GM21529 (cell line): Measurements from ENCODE around the gene CLCN6.

Experiments
- ATAC-seq: cut with Tn5 transposase; IDR thresholded peaks from one replicate; pipeline ENCODE4 v1.9.1; 2021; ENCODE audit not compliant: unreplicated experiment

The CLCN6 gene

DNA sequence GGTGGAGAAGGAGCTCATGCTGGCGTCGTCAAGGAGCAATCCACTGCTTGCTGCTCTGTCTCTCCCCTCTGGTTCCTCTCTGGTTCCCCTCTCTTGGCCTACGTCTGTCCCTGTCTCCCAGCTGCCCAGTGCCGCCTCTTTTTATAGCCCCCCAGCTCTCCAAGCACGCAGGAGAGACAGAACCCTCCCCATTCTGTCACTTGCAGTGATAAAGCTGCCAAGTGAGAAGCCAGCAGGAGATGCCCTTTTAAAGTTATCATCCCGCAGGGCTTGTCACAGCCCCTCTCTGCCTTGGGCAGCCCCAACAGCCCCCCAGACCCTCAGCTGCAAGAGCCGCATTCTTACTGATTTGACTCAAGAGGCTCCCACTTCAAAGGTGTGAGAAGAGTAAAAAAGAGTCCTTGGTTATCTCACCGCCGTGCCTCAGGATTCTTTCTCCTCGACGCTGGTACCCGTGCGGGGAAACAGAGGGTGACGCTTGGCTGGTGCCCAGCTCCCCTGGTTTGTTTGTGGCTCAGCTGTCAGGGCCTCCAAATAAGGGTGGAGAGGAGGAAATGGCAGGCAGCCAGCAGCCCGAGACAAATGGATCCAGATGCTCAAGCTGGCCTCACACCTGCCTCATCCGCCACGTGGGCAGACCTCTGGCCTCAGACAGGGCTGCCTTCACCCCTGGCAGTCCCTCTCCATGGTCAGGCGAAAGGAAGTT is 41.8 kb downstream of the CLCN6 start, which contains the start of gene NPPA:
Gene NPPA, minus strand, starts transcription at position 117 of the 706 bp plus-strand sequence. Its CDS starts 99 bp downstream, at position 18.
- no peak for ATAC-seq

DNA sequence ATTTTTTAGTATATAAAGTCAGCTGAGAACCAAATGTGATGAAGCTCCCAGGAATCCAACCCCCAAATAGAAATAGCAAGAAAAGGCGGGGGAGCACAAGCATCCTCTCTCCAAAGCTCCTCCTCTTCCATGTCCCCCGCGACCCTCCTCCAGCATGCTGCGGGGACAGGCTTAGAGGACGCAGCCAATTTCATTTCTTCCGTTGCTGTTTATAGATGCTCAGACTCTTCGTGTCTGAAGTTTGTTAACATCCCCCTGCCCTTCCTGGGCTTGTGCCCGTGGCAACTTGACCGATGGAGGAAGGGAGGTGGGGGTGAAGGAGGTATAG is 42.3 kb downstream of the CLCN6 start:
- no peak for ATAC-seq

DNA sequence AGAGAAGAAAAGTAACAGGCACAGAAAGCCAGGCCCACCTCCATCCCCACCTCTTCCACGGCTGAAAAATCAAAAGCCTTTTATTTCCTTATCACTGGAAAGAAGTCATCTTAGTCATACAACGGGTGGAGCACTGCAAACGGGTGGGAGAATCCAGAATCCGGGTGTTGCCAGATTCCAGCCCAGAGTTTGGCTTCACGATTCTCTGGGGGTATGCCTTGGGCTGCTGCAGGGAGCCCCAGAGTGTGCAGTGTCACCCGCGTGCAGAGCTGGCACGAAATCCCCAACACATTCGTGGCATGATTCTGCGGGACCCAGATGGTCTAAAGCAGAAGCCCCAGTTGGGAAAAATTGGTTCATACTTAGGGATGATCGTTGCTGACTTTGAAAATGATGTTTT is 44.2 kb downstream of the CLCN6 start:
- ATAC-seq = no peak

DNA sequence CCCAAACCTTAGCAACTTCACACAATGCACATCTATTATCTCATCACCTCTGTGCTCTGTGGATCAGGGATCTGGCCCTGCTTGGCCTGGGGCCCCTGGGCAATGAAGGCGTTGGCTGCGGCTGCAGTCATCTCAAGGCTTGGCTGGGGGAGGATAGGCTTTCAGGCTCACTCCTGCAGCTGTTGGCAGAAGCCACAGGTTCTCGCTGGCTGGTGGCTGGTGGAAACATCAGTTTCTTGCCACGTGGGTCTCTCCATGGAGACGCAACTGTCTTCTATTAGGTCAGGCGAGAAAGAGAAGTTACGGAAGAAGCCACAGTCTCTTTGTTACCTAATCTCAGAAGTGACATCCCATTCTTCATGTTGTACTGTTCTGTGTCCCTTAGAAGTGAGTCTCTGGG is 45.2 kb downstream of the CLCN6 start:
- no peak for ATAC-seq

DNA sequence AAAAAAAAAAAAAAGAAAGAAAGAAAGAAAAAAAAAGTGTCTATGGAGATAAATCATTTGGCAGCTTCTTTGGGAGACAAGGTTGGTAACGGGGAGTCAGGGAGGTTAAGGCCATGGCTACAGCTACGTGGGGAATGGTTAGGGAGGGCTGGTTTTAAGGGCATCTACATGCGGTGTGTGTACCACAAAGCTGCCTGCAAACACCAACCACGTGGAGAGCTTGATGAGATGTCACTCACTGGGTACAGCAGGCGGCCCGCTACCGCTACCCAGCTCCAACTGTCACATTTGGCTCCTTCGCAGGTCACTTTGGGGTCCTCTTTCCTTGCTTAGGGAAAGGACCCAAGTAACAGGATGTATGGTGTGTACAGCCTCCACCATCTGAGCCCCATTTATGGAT is 48.5 kb downstream of the CLCN6 start:
- no peak for ATAC-seq

DNA sequence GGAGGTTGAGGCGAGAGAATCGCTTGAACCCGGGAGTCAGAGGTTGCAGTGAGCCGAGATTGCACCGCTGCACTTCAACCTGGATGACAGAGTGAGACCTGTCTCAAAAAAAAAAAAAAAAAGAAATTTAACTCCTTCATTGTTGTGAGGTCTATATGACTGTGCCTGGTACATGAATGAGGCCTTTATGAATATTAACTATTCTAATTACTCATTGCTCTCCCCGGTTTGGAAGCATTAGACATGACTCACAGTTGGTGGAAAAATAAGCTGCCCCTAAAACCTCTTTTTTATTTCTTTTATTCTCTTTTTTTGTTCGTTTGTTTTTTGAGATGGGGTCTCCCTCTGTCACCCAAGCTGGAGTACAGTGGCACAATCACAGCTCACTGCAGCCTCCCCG is 49.4 kb downstream of the CLCN6 start:
- ATAC-seq = no peak

DNA sequence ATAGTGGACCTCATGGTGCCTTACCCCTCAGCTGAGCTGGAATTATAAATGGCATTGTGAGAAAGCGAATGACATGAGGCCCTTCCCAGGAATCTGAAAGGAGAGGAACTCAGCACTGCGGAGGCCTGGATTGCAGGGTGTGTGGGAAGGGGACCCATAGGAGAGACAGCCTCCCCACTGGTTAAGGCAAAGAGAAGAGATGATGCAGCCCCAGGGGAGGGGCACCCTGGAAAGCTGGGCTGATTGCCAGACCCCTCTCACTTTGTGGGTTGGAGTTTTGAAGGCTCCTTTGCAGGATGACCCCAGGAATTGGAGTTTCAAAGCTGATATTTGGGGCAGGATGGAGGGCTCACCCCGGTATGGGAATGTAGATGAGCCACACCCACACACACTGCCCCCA is 50.7 kb downstream of the CLCN6 start:
- ATAC-seq = no peak

DNA sequence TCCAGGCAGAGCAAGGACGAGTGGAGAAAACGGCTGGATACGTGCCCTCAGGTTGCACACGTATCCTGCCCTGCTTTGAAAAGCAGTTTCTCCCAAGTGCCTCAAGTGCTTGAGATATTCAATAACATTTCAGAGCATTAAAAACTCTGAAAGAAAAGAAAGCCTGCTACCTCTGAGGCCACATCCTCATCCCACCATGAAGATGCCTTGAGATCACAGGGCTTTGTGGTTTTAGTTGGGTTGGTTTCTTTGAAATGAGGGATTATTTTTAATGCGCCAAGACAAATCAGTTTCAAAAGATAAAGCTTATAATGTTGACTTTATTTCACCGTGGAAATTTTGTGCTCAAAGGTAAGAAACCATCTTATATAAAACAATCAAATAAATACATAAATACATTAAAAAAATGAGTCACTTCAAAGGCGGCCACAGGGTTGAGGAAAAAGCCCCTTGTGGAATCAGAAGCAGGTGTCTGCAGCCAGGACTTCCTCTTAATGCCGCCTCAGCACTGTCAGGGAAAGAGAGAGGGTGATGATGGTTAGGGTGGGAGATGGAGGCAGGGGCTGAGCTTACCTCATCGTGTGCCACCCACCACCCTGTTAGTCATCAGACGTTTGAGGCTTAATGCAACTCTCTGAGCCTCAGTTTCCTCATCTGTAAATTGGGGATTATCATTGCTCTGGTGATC is 51.3 kb downstream of the CLCN6 start:
- ATAC-seq = no peak

DNA sequence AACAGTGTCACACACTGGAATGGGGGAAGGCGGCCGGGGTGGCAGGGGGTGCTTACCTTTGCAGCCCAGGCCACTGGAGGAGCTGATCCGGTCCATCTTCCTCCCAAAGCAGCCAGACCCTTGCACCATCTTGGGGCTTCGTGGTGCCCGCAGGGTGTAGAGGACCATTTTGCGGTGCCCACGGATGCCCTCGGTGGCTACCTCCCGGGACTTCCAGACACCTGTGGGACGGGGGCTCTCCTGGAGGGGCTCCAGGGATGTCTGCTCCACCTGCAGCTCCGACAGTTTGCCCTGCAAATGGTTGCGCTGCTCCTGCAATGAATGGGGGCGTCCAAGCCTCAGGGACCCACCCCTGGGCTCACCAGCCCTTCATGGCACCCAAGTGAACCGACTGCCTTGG is 52.2 kb downstream of the CLCN6 start:
- ATAC-seq = no peak

DNA sequence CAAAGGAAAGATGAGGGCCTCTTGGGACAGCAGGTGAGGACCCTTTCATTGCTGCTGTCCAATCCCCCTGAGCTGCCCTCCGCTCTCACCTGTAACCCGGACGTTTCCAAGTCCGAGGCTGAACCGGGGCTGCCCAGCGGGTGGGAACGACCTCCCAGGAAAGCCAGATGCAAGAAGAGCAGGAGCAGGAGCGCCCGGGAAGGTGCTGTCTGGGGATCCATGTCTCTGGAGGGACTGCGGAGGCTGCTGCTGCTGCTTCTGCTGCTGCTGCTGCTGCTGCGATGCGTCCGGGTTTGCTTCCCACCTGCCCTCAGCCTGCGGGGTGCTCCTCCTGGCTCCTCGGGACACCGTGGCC is 52.6 kb downstream of the CLCN6 start, which contains the start of gene NPPB:
Gene NPPB, minus strand, starts transcription at position 333 of the 355 bp plus-strand sequence. Its CDS starts 112 bp downstream, at position 221.
- ATAC-seq = no peak

DNA sequence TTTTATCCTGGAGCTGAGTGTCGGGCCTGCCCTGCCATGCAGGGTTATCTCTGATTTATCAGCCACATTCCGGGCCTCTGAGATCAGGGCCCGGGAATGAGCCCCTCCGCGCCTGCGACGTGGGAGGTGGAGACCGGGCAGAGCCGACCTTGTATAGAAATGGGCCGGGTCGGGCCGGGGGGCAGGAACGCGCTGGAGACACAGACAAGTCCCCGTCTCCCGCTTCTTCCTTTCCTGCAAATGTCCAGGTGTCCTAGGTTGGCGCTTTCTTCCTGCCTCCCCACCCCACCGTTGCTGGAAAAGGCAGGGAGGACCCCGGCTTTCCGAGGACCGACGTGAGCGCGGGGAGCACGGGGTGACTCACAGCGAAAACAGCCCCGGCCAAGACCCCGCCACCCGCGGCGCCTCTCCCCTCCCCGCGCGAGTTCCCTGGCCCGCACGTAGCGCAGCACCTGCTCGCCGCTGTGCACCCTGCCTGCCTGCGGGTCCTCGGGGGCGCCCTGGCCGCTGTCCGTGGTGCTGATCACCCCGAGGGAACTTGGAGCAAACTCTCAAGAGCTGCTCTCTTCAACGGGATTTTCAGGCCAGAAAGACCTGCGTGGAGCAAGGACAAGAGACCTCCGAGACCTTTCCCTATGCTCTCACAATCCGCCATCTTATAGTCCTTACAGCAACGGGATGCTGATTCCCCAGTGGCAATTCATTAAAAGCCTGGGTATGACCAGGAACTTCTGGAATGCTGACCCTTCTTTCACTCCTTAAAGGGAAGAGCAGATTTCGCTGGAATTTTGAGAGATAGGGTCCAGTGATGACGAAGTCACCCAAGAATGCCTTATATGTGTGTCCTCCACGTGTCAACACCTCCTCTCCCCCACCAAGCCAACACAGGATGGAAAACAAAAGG is 53.2 kb downstream of the CLCN6 start:
- ATAC-seq = no peak

DNA sequence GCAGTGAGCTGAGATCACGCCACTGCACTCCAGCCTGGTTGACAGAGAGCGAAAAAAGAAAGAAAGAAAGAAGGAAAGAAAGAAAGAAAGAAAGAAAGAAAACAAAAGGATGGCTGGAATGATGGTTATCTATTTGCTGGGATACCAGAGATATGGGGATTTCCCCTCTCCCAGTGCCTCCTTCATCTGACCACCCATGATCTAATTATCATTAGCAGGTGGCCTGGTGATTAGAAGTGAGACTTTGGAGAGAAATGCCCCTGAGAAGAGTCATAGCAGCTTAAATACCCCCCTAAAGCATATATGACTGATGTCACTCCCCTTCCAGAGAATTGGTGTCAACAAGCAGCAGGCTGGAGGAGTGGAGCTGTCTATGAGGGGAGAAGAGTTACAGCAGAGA is 54.1 kb downstream of the CLCN6 start:
- ATAC-seq = no peak

DNA sequence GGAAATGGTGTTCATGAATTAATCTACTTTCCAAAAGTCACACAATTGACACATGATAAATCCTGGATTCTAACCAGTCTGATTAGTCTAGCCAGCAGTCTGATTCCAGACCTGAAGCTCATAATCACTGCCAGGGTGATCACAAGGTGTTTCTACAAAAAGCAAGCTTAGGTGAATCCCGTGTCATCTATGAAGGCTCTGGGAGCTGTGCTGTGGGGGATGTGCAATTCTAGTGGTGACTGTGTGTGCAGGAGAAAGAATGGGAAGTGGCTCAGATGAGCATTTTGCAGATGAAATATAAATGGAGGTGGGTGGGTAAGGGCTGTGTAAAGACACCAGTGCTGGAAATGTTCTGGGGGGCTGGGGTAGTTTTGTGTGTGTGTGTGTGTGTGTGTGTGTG is 54.6 kb downstream of the CLCN6 start:
- ATAC-seq = no peak

DNA sequence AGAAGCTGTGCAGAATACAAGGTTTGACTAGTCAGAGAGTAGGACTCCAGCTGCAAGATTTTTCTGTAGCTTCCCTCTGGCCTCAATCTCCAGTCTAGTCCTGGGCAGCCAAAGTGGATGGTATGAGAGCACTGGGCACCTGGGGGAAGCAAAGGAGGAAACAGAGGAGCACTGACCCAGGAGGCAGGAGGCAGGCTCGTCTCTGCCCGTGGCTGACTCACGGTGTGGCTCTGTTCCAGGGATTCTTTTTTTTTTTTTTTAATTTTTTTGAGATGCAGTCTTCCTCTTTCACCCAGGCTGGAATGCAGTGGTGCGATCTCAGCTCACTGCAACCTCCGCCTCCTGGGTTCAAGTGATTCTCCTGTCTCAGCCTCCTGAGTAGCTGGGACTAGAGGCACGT is 56.9 kb downstream of the CLCN6 start:
- no peak for ATAC-seq

DNA sequence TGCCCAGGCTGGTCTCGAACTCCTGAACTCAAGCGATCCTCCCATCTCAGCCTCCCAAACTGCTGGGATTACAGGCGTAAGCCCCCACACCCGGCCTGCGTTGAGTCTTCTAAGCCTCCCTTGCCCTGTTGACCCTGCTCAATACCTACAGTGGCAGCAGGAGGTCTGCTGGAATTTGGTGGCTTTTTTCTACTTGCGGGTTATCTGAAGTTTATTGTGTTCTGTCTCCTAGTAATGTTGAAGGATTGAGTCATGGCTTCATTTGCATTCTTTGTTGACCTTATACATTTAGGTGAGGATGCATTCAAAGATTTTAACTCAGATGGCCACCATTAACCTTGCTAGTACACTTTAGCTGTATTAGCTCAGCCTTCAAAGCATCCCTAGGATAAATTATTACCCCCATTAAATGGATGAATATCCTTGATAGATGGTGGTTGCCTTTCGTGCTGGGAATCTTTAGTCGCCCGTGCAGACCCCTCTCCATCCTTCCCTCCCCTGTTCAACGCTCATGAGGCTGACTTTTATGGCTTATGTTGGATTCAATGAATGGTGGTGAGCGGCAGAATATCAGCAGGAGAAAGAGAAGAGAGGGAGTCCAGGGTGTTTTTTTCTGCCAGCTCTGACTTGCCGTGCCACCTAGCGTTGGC is 62.5 kb downstream of the CLCN6 start:
- ATAC-seq = no peak

DNA sequence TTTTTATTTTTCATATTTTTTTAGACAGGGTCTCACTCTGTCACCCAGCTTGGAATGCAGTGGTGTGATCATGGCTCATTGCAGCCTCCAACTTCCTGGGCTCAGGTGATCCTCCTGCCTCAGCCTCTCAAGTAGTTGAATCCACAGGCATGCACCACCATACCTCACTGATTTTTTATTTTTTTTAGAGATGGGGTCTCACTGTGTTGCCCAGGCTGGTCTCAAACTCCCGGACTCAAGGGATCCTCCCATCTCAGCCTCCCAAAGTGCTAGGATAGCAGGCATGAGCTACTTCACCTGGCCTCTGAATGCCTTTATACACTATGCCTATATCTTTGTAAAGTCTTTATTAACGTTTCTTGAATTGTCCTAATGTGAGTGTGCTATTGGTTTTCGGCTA is 63.1 kb downstream of the CLCN6 start:
- ATAC-seq = no peak

DNA sequence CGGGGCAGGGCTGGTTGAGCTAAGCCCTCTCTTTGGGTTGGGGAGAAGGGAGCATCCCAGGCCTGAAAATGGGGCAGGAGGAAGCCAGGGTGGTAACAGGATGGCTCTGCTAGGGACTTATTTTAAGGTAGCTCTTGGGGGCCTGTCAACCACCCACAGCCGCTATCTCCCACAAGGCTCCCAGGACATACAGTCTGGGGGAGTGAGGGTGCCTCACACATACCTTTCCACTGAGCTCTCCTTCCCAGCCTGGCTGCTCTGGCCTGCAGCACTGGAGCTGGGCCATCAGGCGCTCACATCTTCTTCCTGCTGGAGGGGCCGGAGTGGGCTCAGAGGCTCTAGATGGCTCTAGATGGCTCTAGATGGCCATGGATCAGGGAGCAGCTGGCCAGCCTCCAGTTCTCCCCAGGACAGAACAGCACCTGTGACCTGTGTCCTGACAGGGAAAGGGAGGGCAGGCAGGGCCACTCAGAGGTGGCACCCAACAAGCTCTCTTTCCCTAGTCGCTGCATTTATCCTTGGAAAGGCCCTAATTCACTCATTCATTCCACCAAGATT is 63.7 kb downstream of the CLCN6 start:
- no peak for ATAC-seq

DNA sequence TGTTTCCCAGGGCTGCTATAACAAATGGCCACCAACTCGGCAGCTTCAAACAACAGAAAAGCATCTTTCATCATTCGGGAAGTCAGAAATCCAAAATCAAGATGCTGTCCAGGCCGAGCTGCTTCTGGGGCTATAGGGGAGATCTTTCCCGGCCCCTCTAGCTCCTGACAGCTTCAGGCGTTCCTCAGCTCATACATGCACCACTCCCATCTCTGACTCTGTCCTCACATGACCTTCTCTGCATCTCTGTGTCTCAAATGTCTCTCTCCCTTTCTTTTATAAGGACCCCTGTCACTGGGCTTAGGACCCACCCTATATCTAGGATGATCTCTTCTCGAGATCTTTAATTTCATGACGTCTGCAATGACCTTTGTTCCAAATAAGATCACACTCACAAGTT is 66.6 kb downstream of the CLCN6 start:
- ATAC-seq = no peak

DNA sequence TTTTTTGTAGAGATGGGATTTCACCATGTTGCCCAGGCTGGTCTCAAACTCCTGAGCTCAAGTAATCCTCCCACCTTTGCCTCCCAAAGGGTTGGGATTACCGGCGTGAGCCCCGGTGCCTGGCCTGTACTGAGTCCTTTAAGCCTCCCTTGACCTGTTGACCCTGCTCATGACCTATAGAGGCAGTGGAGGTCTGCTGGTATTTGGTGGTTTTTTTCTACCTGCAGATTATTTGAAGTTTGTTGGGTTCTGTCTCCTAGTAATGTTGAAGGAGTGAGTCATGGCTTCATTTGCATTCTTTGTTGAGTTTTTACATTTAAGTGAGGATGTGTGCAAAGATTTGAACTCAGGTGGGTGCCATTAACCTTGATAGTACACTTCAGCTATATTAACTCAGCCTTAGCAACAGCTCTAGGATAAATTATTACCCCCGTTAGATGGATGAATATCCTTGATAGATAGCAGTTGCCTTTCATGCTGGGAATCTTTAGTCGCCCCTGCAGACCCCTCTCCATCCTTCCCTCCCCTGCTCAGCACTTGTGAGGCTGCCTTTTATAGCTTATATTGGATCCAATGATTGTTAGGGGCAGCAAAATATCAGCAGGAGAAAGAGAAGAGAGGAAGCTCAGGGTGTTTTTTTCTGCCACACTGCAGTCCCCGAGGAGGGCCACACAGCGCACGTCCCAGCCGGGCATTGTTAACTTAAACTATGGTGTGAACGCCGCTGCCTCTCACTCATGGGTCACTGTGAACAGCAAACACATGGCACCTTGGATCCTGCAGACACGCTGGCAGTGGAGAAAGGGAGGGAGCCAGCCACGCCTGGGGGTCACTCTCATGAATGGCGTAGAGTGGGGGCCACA is 67.6 kb downstream of the CLCN6 start:
- ATAC-seq = no peak

DNA sequence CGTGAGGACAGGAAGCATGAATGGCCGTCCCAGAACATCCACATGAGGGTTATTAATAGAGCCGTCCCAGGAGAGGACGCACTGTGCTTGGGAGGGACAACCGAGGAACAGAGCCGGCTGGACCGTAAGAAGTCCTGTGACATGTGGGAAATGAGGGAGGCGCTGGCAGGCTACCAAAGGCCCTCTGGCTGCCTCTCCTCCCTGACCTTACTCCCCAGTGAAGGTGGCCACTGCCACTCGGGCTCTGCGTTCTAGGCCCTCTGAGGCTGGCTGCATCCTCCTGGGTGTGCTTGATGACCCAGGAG is 68.2 kb downstream of the CLCN6 start:
- no peak for ATAC-seq
